H1 (cell line): ENCODE measurements around the gene SRPRA. TPM values are rescaled to one million over a fixed set of nuclear protein-coding genes. Genes with fewer than 3 reads are reported as not detected.
A peak's percentile ranks its signal among the peaks of the same experiment; 100 is the strongest.

Source experiments
- CTCF ChIA-PET: fragments of 300-600 bp; sonication (Branson Sonifier 250); formaldehyde crosslinking; loops from one replicate; lab custom pipeline; 2021; ENCODE audit not compliant: partially characterized antibody; lab: Charles Lee
- POLR2A ChIA-PET: fragments of 300-600 bp; sonication (Branson Sonifier 250); formaldehyde crosslinking; loops from one replicate; lab custom pipeline; 2021; ENCODE audit warnings: inconsistent platforms; ENCODE audit not compliant: partially characterized antibody; lab: Charles Lee
- DNase-seq, 2 experiments: peaks; one replicate each; pipeline versions ENCODE4 v3.0.0 to v3.0.0-alpha.2; 2010 to 2022; ENCODE audit warnings: low spot score in 2 of 2, low read depth in 1 of 2, mixed read lengths in 1 of 2
- FAIRE-seq: peaks from 2 replicates; lab custom pipeline; 2011; peaks lifted over from hg19 to GRCh38; lab: Jason Lieb, UNC
- H2AFZ ChIP-seq: 2 replicates; pipeline ENCODE4 v1.8.1; 2012; ENCODE audit warnings: low read length, inconsistent platforms
- H2AK5ac ChIP-seq: 2 replicates; pipeline ENCODE4 v1.6.1; 2013; ENCODE audit warnings: low read depth, low read length
- H2BK120ac ChIP-seq: replicated peaks from 2 replicates; pipeline ENCODE3; 2013; ENCODE audit warnings: low read depth, low read length, inconsistent platforms
- H2BK12ac ChIP-seq: 2 replicates; pipeline ENCODE4 v1.6.1; 2013; ENCODE audit warnings: low read depth, low read length
- H2BK15ac ChIP-seq: 2 replicates; pipeline ENCODE4 v1.6.1; 2013; ENCODE audit warnings: low read length
- H2BK20ac ChIP-seq: 2 replicates; pipeline ENCODE4 v1.6.1; 2013; ENCODE audit warnings: low read length
- H2BK5ac ChIP-seq: 2 replicates; pipeline ENCODE4 v1.6.1; 2013; ENCODE audit warnings: low read depth, low read length
- H3K14ac ChIP-seq: 2 replicates; pipeline ENCODE4 v1.6.1; 2013; ENCODE audit warnings: inconsistent platforms; ENCODE audit not compliant: insufficient read length
- H3K18ac ChIP-seq: 2 replicates; pipeline ENCODE4 v1.6.1; 2013; ENCODE audit warnings: low read length; ENCODE audit errors: extremely low read depth
- H3K23ac ChIP-seq: 2 replicates; pipeline ENCODE4 v1.6.1; 2013; ENCODE audit warnings: inconsistent platforms; ENCODE audit not compliant: insufficient read length
- H3K23me2 ChIP-seq: 2 replicates; pipeline ENCODE4 v1.6.1; 2013; ENCODE audit warnings: low read depth, low read length
- H3K27ac ChIP-seq: 2 replicates; pipeline ENCODE4 v1.6.1; 2011; ENCODE audit warnings: low read depth, low read length, inconsistent platforms
- H3K27me3 ChIP-seq, 4 experiments: replicated peaks in 1 of 4; 1 replicate in 1 of 4; 2 replicates in 3 of 4; pipeline versions ENCODE4 v1.6.1 to v1.8.1; 2011 to 2013; ENCODE audit warnings: low read length in 3 of 4, mild to moderate bottlenecking in 3 of 4, inconsistent platforms in 2 of 4, mixed read lengths in 2 of 4, moderate library complexity in 1 of 4; ENCODE audit not compliant: control insufficient read depth in 3 of 4, insufficient read depth in 3 of 4; ENCODE audit errors: extremely low read depth in 1 of 4
- H3K36me3 ChIP-seq, 4 experiments: 2 replicates each; pipeline versions ENCODE4 v1.6.1 to v1.8.1; 2011 to 2013; ENCODE audit warnings: mild to moderate bottlenecking in 4 of 4, low read length in 3 of 4, moderate library complexity in 2 of 4, control low read depth in 1 of 4, inconsistent platforms in 1 of 4; ENCODE audit not compliant: insufficient read depth in 4 of 4, control insufficient read depth in 2 of 4
- H3K4ac ChIP-seq: replicated peaks from 2 replicates; pipeline ENCODE3; 2013; ENCODE audit warnings: low read length, low read depth, mixed read lengths, inconsistent platforms; ENCODE audit not compliant: insufficient read length
- H3K4me1 ChIP-seq, 4 experiments: replicated peaks in 1 of 4; 1 replicate in 1 of 4; 2 replicates in 3 of 4; pipeline versions ENCODE4 v1.6.1 to v1.8.1; 2011 to 2013; ENCODE audit warnings: low read length in 3 of 4, inconsistent platforms in 2 of 4, mixed read lengths in 1 of 4; ENCODE audit not compliant: insufficient read depth in 4 of 4, control insufficient read depth in 3 of 4
- H3K4me2 ChIP-seq, 2 experiments: 2 replicates each; pipeline versions ENCODE4 v1.6.1 to v1.8.1; 2011 to 2013; ENCODE audit warnings: low read depth in 2 of 2, low read length in 2 of 2, control low read depth in 1 of 2, inconsistent platforms in 1 of 2, mild to moderate bottlenecking in 1 of 2; ENCODE audit not compliant: insufficient read depth in 1 of 2
- H3K4me3 ChIP-seq, 4 experiments: fragments of 200-600, 300-600 bp in 1 of 4; sonication (generic), shearing (Covaris generic), sonication (Bioruptor Twin) in 1 of 4; 2 replicates each; pipeline versions ENCODE4 v1.5.1 to v1.8.1; 2011 to 2016; ENCODE audit warnings: low read length in 4 of 4, low read depth in 3 of 4, control low read depth in 2 of 4, inconsistent platforms in 2 of 4, mild to moderate bottlenecking in 2 of 4, mixed read lengths in 1 of 4, moderate library complexity in 1 of 4; ENCODE audit not compliant: insufficient read depth in 2 of 4; ENCODE audit errors: extremely low read depth in 1 of 4
- H3K56ac ChIP-seq: replicated peaks from 2 replicates; pipeline ENCODE3; 2013; ENCODE audit warnings: low read depth, mild to moderate bottlenecking, mixed read lengths, low read length, inconsistent platforms; ENCODE audit not compliant: insufficient read length
- H3K79me1 ChIP-seq: 2 replicates; pipeline ENCODE4 v1.6.1; 2013; ENCODE audit warnings: low read depth, low read length, control low read depth
- H3K79me2 ChIP-seq, 2 experiments: 2 replicates each; pipeline versions ENCODE4 v1.6.1 to v1.8.1; 2012 to 2013; ENCODE audit warnings: low read length in 2 of 2, mild to moderate bottlenecking in 2 of 2, inconsistent platforms in 1 of 2; ENCODE audit not compliant: insufficient read depth in 2 of 2, control insufficient read depth in 1 of 2
- H3K9ac ChIP-seq, 4 experiments: replicated peaks in 1 of 4; 1 replicate in 1 of 4; 2 replicates in 3 of 4; pipeline versions ENCODE4 v1.6.1 to v1.8.1; 2011 to 2013; ENCODE audit warnings: low read depth in 3 of 4, low read length in 3 of 4, control low read depth in 2 of 4, mild to moderate bottlenecking in 2 of 4, moderate library complexity in 2 of 4, inconsistent platforms in 1 of 4; ENCODE audit errors: extremely low read depth in 1 of 4
- H3K9me3 ChIP-seq, 2 experiments: 2 replicates each; pipeline versions ENCODE4 v1.6.1 to v1.8.1; 2012 to 2013; ENCODE audit warnings: mild to moderate bottlenecking in 2 of 2, moderate library complexity in 2 of 2, control low read depth in 1 of 2, inconsistent platforms in 1 of 2, low read depth in 1 of 2, low read length in 1 of 2, mixed read lengths in 1 of 2; ENCODE audit not compliant: insufficient read depth in 2 of 2
- H4K20me1 ChIP-seq, 2 experiments: replicated peaks in 1 of 2; 2 replicates each; pipeline versions ENCODE3 to v1.8.1; 2011 to 2013; ENCODE audit warnings: inconsistent platforms in 2 of 2, low read length in 2 of 2, mild to moderate bottlenecking in 1 of 2; ENCODE audit not compliant: insufficient read depth in 2 of 2, control insufficient read depth in 1 of 2
- H4K5ac ChIP-seq: 2 replicates; pipeline ENCODE4 v1.6.1; 2013; ENCODE audit warnings: low read length, low read depth, mixed read lengths, inconsistent platforms; ENCODE audit not compliant: insufficient read length
- H4K8ac ChIP-seq: 2 replicates; pipeline ENCODE4 v1.8.0; 2013; ENCODE audit warnings: mild to moderate bottlenecking, moderate library complexity, low read length, inconsistent platforms; ENCODE audit not compliant: insufficient read depth; ENCODE audit errors: extremely low read depth
- H4K91ac ChIP-seq: replicated peaks from 2 replicates; pipeline ENCODE3; 2013; ENCODE audit warnings: low read length, mixed read lengths, inconsistent platforms; ENCODE audit not compliant: insufficient read length
- ATF2 ChIP-seq: IDR thresholded peaks from 2 replicates; pipeline ENCODE4 v1.6.1; 2012; ENCODE audit warnings: low read length, inconsistent platforms
- CHD2 ChIP-seq: IDR thresholded peaks from 2 replicates; pipeline ENCODE4 v1.6.1; 2012; ENCODE audit warnings: low read length, improper control_type of control experiment
- EZH2 ChIP-seq: fragments of 200-600 bp; sonication (generic); IDR thresholded peaks from 2 replicates; pipeline ENCODE4 v1.7.1; 2012; ENCODE audit warnings: low read depth, mild to moderate bottlenecking, moderate library complexity, low read length, inconsistent platforms; ENCODE audit not compliant: severe bottlenecking
- GABPA ChIP-seq: IDR thresholded peaks from 2 replicates; pipeline ENCODE4 v1.6.1; 2011; ENCODE audit warnings: mild to moderate bottlenecking, low read length, moderate library complexity, borderline replicate concordance; ENCODE audit not compliant: insufficient read depth
- POLR2A ChIP-seq, 2 experiments: IDR thresholded peaks; 1 replicate in 1 of 2; 2 replicates in 1 of 2; pipeline ENCODE4 v1.6.1; 2011; ENCODE audit warnings: low read depth in 2 of 2, low read length in 2 of 2, mild to moderate bottlenecking in 2 of 2; ENCODE audit errors: control extremely low read depth in 1 of 2
- POLR2AphosphoS5 ChIP-seq: IDR thresholded peaks from 2 replicates; pipeline ENCODE4 v1.6.1; 2011; ENCODE audit warnings: low read depth, low read length
- RAD21 ChIP-seq, 2 experiments: IDR thresholded peaks in 1 of 2; conservative IDR thresholded peaks in 1 of 2; 2 replicates each; pipeline ENCODE4 v1.6.1; 2011; ENCODE audit warnings: low read depth in 2 of 2, low read length in 2 of 2, improper control_type of control experiment in 1 of 2, inconsistent platforms in 1 of 2, mild to moderate bottlenecking in 1 of 2, moderate library complexity in 1 of 2
- RBBP5 ChIP-seq: IDR thresholded peaks from 2 replicates; pipeline ENCODE4 v1.7.1; 2012; ENCODE audit warnings: low read depth, mild to moderate bottlenecking, inconsistent platforms, low read length, moderate library complexity, borderline replicate concordance
- SIRT6 ChIP-seq: IDR thresholded peaks from one replicate; pipeline ENCODE4 v1.7.1; 2012; ENCODE audit warnings: low read length, inconsistent platforms
- SP2 ChIP-seq: IDR thresholded peaks from 2 replicates; pipeline ENCODE4 v1.6.1; 2012; ENCODE audit warnings: mild to moderate bottlenecking, low read length, inconsistent platforms
- SRF ChIP-seq: IDR thresholded peaks from 2 replicates; pipeline ENCODE4 v1.6.1; 2011; ENCODE audit warnings: mild to moderate bottlenecking, low read depth, low read length, moderate library complexity
- TAF1 ChIP-seq: IDR thresholded peaks from 2 replicates; pipeline ENCODE4 v1.6.1; 2011; ENCODE audit warnings: mild to moderate bottlenecking, low read depth, low read length
- TCF12 ChIP-seq: IDR thresholded peaks from 2 replicates; pipeline ENCODE4 v1.6.1; 2011; ENCODE audit warnings: low read depth, mild to moderate bottlenecking, low read length
- WGBS, 2 experiments: shearing (Covaris generic) in 1 of 2; methylation state at CpG; one replicate each; pipeline versions ENCODE4 v1.1.6 to v1.1.7; 2013 to 2015; ENCODE audit warnings: low lambda C conversion rate in 2 of 2, mixed read lengths in 2 of 2, inconsistent platforms in 1 of 2, low coverage in 1 of 2, missing lambda C conversion rate in 1 of 2; ENCODE audit not compliant: insufficient replicate concordance in 2 of 2, insufficient coverage in 1 of 2, insufficient read length in 1 of 2; ENCODE audit errors: extremely low coverage in 1 of 2, missing lambda C conversion rate in 1 of 2; 5-methylcytosine and 5-hydroxymethylcytosine counted together
- polyA plus RNA-seq, 7 experiments: library from polyadenylated mRNA; depleted of rRNA in 3 of 7; stranded (reverse) in 5 of 7; unstranded in 2 of 7; fragments of >200 nt in 5 of 7; fragments of 200-250 nt in 2 of 7; gene quantifications; 1 replicate in 5 of 7; 2 replicates in 1 of 7; 4 replicates in 1 of 7; pipeline versions ENCODE4 v1.2.1 to v1.2.3, GENCODE V29; 2011 to 2013; ENCODE audit warnings: missing spikeins in 2 of 7, mixed read lengths in 2 of 7
- total RNA-seq: library from RNA; stranded (reverse); fragmentation: NEBNext Ultra II Directional; extraction: Animal tissue kit (Norgen Biotek cat#: 25700); gene quantifications from 2 replicates; pipeline ENCODE4 v1.2.1, GENCODE V29; 2021

SRPRA gene
- total and polyA plus RNA-seq, 2 of the 8 experiments (the other 6 are each of a cell fraction or from before 2014, with no cell fraction given): 57.6 to 62.0 TPM

GRCh38 chr11:126262216-126262615 is 6.5 kb downstream of the SRPRA start:
- Histone ChIP-seq H2AFZ (no peak overlapping the region), H3K9me3 (no peaks in the 10 kb centered on the region), H4K5ac (no peak overlapping the region), H2BK15ac (no peak overlapping the region), H2BK12ac (no peak overlapping the region), H3K36me3 (peaks cover 39 to 66% (median 56%) of the 10 kb centered on the region in 4 experiments), H4K8ac (no peak overlapping the region), H3K9ac (no peak overlapping the region), H3K4me1 (no peaks in the 10 kb centered on the region), H3K23me2 (no peaks in the 10 kb centered on the region), H2BK5ac (no peak overlapping the region), H3K4ac (no peak overlapping the region), H4K91ac (no peak overlapping the region), H3K79me1 (no peaks in the 10 kb centered on the region), H3K4me2 (no peak overlapping the region), H2BK120ac (no peak overlapping the region), H3K4me3 (no peak overlapping the region), H3K56ac (no peak overlapping the region), H3K27me3 (no peaks in the 10 kb centered on the region), H4K20me1 (peaks cover 2 to 8% of the 10 kb centered on the region in 2 experiments), H2AK5ac (no peak overlapping the region), H2BK20ac (no peak overlapping the region), H3K23ac (no peak overlapping the region), H3K79me2 (peaks cover 0 to 3% of the 10 kb centered on the region in 2 experiments; a peak in 1 of 4 replicates), H3K14ac (no peak overlapping the region), H3K27ac (no peak overlapping the region), H3K18ac (no peak overlapping the region)
- FAIRE-seq (no peak), DNase-seq (no peak)
- POLR2A ChIA-PET: interaction anchor here (0.9 to 5.9 kb wide), 9 partner anchors 9 to 110 kb away, joined by 3 to 43 read pairs (median 11); partner anchors contain the start of genes FAM118B, RPUSD4 and TIRAP
- CTCF ChIA-PET: interaction anchor here (0.7 to 1.2 kb wide), 2 partner anchors 38 to 39 kb away, joined by 3 to 4 read pairs; no protein-coding TSS in a partner anchor
- 92% methylated on average over 6 of the region's 6 CpGs; no CpG with 5 or more reads in 1 of the 2 experiments for WGBS, 2 experiments
- peak; percentile 60; the same call in 1 of the 2 replicates for TF ChIP-seq POLR2AphosphoS5
- TF ChIP-seq POLR2A (IDR thresholded peaks at IDR 0.05; ENCODE audit: control extremely low read depth in 1 of 2, low read depth in 2 of 2, low read length in 2 of 2): peak in 1 of 2 experiments; percentile 23; a peak in 1 of 3 replicates
- no peak for TF ChIP-seq SP2
- no peak for TF ChIP-seq RBBP5
- TF ChIP-seq ATF2: no peak
- TF ChIP-seq TAF1: no peak
- no peak for TF ChIP-seq EZH2
- TF ChIP-seq TCF12: no peak
- no peak for TF ChIP-seq CHD2
- no peak for TF ChIP-seq GABPA
- no peak for TF ChIP-seq SRF
- TF ChIP-seq RAD21 (IDR thresholded peaks at IDR 0.05 in 1 of 2, conservative IDR thresholded peaks at IDR 0.05 in 1 of 2; ENCODE audit: low read depth in 2 of 2, low read length in 2 of 2): no peak
- no peak for TF ChIP-seq SIRT6
